GM12864 (cell line): ENCODE results near the gene EEF2KMT.
A peak's percentile ranks its signal among the peaks of the same experiment; 100 is the strongest.

ENCODE experiments used
- DNase-seq: peaks from one replicate; pipeline ENCODE4 v3.0.0-alpha.2; 2011; ENCODE audit warnings: low read depth
- H3K4me3 ChIP-seq: 2 replicates; pipeline ENCODE4 v1.5.1; 2011; ENCODE audit warnings: mild to moderate bottlenecking, low read depth, low read length, control low read depth
- TF ChIP-seq, protein P1 (sequence below): IDR thresholded peaks from 2 replicates; pipeline ENCODE4 v1.5.1; 2011; ENCODE audit warnings: low read depth, mild to moderate bottlenecking, moderate library complexity, low read length, control low read depth, inconsistent platforms; ENCODE audit errors: missing control alignments

EEF2KMT gene

DNA sequence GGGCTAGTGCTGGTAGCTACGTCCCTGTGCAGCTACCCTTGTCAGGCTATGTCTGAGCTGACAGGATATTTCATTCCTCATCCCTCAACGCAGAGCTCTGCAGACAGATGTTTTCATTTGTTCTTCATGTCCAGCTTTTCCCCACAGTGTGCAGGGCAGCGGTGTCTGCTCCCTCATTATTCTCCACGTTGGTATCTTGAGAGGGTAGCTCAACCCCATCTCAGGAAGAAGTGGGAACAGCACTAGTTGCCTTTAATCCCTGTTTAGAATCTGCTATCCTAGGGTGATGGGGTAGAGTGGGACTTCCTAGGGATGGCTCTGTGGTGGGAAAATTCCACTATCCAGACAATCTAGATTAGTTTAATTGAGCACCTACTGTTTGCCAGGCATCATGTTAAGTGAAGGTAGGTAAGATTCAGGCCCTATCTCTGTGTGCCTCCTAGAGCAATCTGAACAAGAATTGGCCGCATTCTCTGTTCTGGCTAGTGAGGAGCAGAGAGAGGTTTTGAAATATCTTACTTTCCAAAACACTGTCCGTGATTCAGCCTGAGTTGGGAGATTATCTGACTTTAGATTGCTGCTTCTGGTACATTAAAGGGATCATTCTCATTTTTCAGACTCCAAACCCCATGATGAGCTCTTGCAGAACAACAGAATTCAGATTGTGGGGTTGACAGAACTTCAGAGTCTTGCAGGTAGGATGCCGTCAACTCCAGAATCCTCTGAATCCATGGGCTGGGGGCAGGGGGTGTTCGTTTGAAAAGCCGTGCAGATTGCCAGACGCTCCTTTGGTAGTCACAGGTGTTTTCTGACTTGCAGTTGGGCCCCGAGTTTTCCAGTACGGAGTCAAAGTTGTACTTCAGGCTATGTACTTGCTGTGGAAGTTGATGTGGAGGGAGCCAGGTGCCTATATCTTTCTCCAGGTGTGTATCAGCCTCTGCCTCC is 25.0 kb downstream of the EEF2KMT start:
- DNase-seq: no peak
- peak overlapping the region; percentile 96 for H3K4me3 ChIP-seq
- TF ChIP-seq, protein P1, sequence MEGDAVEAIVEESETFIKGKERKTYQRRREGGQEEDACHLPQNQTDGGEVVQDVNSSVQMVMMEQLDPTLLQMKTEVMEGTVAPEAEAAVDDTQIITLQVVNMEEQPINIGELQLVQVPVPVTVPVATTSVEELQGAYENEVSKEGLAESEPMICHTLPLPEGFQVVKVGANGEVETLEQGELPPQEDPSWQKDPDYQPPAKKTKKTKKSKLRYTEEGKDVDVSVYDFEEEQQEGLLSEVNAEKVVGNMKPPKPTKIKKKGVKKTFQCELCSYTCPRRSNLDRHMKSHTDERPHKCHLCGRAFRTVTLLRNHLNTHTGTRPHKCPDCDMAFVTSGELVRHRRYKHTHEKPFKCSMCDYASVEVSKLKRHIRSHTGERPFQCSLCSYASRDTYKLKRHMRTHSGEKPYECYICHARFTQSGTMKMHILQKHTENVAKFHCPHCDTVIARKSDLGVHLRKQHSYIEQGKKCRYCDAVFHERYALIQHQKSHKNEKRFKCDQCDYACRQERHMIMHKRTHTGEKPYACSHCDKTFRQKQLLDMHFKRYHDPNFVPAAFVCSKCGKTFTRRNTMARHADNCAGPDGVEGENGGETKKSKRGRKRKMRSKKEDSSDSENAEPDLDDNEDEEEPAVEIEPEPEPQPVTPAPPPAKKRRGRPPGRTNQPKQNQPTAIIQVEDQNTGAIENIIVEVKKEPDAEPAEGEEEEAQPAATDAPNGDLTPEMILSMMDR: no peak

DNA sequence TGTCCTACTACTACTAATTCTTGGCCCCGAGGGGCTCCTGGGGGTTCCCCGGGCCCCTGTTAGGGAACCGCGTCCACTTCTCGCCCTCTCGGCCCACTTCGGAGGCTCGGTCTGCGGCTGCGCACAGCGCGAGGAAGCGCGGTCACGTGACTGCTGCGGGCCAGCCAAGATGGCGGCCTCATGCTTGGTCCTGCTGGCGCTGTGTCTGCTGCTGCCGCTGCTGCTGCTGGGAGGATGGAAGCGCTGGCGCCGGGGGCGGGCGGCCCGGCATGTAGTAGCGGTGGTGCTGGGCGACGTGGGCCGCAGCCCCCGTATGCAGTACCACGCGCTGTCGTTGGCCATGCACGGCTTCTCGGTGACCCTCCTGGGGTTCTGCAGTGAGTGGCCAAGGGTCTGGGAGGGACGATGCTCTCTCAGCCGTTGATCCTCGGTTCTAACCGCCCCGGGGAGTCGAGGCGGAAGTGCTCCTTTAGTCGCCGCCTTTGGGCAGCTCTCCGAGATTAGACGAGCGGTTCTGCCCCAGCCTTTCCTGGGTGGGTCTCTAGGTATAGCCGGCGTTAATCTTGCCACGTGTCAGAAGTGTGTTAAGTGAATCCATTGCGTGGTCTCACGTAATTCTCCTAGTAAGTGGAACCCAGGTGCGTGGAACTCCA is 25.8 kb downstream of the EEF2KMT start, which contains the start of gene ALG1:
Gene ALG1, plus strand, starts transcription at position 163 of the 653 bp plus-strand sequence. Its CDS starts 7 bp downstream, at position 170.
- peak; percentile 70 for DNase-seq
- H3K4me3 ChIP-seq: peak within 1 kb of the TSS; percentile 96
- TF ChIP-seq, protein P1: no peak

DNA sequence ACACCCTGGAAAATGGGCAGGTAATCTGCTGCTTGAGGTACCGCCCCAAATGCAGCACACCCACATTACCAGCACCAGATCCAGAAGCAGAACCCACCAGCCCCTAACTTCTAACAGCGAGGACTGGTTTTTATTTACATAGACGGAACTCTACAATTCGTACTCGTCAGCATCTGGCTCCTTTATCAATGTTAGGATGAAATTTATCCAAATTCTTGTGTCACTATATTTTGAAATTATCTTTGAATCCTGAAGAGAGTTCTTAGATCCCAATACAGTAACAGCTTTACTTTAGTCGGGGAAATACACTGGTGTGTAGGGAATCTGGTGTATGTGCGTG is 26.3 kb downstream of the EEF2KMT start:
- H3K4me3 ChIP-seq: peak overlapping the region; percentile 96
- TF ChIP-seq, protein P1: no peak
- DNase-seq: no peak

DNA sequence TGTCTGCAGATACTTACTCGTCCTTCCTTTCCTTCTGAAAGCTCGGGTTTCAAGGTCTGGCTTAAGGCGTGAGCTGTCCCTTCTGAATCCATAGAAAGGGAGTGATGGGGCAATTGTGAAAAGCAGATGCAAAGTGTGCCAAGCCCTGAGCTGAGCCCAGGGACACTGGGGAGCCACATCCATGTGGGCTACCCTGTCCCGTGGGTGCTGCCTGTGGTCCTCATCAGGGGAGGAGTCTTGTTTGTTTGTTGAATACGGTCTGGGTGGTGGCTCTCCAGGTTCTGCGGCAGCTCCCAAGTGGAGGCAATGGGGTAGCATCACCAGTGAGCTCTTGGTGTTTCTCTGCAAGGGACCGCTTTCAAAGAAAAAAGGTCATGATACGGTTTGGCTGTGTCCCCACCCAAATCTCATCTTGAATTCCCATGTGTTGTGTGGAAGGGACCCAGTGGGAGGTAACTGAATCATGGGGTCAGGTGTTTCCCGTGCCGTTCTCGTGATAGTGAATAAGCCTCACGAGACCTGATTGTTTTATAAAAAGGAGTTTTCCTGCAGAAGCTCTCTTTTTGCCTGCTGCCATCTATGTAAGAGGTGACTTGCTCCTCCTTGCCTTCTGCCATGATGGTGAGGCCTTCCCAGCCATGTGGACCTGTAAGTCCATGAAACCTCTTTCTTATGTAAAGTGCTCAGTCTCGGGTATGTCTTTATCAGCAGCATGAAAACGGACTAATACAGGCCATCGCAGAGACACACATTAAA is 27.0 kb downstream of the EEF2KMT start:
- TF ChIP-seq, protein P1: no peak
- no peak for DNase-seq
- no peak overlapping the region for H3K4me3 ChIP-seq

DNA sequence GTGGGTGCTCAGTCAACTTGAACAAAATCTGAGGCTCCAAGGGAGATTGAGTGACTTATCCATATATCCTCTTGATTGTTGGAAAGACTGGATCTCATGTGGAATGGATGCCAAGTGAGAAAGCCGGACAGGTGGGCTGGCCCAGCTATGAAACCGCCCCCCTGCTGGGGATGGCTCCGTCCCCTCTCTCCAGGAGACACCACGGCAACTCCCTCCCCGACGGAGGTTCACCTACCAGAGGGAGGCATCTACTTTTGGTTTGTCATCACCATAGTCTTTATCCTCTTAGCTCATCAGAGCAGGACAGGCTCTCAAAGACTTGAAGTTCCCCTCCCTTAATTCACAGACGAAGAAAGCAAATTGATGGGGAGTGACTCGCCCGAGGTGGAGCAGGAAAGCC is 27.7 kb downstream of the EEF2KMT start:
- no peak overlapping the region for H3K4me3 ChIP-seq
- TF ChIP-seq, protein P1: no peak
- no peak for DNase-seq

DNA sequence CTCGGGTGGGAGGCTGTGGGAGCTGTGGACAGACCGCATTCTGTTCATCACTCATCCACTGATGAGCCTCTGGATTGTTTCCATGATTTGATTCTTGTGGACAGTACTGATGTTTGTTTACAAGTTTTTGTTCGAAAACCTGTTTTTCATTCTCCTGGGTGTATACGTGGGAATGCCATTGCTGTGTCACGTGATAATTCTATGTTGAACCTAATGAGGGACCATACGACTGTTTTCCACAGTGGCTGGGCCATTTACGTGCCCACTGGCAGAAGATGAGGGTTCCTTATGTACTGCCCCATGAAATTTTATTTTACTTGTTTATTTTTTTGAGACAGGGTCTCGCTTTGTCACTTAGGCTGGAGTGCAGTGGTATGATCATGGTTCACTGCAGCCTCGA is 28.5 kb downstream of the EEF2KMT start:
- DNase-seq: no peak
- H3K4me3 ChIP-seq: no peak overlapping the region
- TF ChIP-seq, protein P1: no peak
